Measurements from ENCODE around the gene C2CD4C.

Gene C2CD4C

DNA sequence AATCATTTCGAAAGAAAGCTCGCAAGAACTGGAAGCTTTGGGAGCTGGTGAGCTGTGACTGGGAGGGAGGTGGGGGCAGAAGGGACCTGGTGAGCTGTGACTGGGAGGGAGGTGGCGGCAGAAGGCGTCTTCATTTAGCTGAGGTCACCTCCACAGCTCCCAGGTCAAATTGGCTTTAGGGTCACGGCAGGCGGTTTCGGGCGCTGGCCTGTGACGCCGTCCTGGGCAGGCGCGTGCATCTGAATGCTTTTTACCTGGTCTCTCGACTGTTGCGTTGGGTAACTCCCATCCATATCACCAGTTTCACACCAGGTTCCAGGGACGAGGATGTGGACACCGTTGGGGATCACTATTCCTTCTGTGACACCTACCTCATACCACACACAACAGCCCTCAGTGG lies 29.2 kb downstream of the C2CD4C start:
- DNase-seq, result no peak

- DNase-seq, result no peak
These were observed 30.2 kb downstream of the C2CD4C start for GRCh38 chr19:378706-379105.

GRCh38 chr19:377801-378581 lies 31.0 kb downstream of the C2CD4C start:
- no peak for DNase-seq

- DNase-seq, result no peak
These were observed 32.9 kb downstream of the C2CD4C start for GRCh38 chr19:376111-376470.

DNA sequence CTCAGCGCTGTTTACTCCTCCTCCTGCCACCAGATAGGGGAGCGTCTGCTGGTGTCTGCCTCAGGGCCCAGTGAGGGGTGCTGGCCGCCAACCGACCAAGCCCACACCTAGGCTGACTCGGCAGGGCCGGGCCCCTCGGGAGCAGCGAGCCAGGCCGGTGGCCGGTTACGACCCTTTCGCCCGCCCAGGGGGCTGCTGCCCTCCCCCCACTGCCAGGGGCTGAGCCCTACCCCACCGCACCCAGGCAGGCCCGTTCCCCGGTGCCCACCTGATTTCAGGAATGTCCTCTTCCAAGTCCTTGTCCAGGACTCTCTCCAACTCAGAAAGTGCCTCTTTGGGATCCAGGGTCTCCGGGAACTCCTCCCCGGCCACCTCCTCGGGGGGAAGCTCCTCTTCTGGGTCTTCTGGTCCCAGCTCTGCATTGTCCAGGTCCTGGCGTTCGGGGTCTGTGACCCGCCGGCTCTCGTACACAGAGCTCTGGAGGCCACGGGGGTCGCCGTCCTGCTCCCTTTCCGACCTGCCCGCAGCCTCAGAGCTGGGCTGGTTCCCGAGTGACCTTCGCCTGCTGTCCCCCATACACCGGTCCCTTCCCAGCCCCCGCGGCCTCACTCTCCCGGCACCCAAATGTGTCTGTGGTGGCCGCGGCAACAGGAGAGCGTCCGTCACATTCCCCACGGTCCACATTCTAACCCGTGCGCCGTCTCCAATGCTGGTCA lies 33.4 kb downstream of the C2CD4C start:
- DNase-seq, result no peak

DNA sequence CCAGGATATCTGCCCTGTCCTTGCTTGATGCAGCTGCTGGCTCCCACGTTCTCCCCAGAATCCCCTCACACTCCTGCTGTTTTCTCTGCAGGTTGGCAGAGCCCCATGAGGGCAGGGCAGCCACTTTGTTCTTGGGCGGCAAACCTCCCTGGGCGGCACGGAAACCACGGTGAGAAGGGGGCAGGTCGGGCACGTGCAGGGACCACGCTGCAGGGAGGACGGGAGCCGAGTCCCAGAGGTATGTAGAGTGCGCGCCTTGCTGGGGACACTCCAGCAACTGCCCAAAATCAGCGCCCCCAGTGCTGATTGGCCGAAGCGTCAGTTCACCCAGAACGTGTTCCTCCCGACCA lies 34.1 kb downstream of the C2CD4C start:
- DNase-seq, result no peak

DNA sequence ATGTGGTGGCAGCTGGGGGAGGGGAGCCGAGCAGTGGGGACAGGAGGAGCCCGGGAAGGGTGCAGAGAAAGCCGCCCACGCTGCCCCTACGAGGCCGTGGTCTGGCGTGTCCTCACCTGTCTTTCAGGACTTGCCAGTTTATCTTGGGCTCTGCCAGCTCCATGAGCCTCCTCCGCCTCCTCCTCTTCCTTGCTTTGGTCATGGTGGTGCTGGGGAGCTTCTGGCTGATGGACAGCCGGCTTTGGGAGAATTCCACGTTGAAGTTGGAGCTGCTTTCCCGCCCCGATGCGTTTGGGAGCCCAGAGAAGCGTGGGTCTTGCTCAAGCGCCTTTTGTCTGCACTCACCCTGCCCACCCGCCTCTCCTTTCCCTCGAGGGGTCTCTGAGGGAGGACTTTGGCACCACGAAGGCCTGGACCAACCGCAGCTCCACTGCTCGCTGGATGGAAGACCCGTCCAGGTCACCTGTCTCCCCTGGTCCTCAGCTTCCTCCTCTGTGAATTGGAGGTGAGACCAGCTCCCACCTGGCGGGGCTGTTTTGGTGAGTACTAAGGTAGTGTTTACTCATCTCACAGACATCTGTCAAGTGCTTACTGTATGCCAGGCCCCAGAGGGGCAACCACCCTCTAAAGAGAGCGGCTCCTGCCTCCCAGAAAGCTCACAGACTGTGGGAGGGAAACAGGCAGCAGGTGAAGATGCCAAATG lies 34.6 kb downstream of the C2CD4C start:
- DNase-seq, result no peak

GRCh38 chr19:373391-374182 lies 35.4 kb downstream of the C2CD4C start:
- no peak for DNase-seq

- no peak for DNase-seq
These were observed 36.5 kb downstream of the C2CD4C start for GRCh38 chr19:372306-372890.

DNA sequence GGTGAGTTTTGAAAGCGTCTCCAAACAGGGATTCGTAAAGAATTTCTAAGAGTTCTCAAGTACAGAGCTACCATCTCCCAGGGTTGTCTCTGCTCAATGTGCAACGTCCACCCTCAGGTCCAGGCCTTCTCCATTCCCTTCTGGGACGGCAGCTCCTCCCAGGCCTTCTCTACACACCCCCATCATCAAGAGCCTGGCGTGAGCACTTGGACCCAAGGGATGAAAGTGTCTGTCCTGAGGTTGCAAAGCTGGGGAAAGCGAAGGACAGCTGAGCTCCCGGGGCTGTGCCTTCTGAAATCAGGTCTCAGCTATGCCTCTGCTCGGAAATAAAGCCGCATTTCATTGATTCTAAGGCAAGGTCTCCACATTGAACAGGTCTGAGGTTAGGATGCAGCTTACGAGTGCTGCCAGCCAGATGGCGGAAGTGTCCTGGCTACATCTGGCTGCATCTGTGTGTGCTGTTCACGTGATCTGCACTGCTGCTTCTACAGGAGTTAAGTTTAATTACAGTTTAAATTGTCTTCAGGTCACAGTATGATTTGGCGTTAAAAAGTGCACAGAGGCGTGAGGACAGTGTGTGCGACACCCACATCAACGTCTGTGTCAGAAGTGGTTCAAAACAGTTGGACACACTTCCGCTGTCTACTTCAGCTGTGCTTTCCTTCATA lies 37.3 kb downstream of the C2CD4C start:
- no peak for DNase-seq

GRCh38 chr19:370641-371330 lies 38.2 kb downstream of the C2CD4C start:
- DNase-seq, result no peak

GRCh38 chr19:369876-370275 lies 39.1 kb downstream of the C2CD4C start:
- no peak for DNase-seq

GRCh38 chr19:369256-369655 lies 39.7 kb downstream of the C2CD4C start:
- no peak for DNase-seq

GRCh38 chr19:368630-369024 lies 40.3 kb downstream of the C2CD4C start:
- DNase-seq, result no peak

- no peak for DNase-seq
These were observed 40.9 kb downstream of the C2CD4C start for GRCh38 chr19:367963-368629.

DNA sequence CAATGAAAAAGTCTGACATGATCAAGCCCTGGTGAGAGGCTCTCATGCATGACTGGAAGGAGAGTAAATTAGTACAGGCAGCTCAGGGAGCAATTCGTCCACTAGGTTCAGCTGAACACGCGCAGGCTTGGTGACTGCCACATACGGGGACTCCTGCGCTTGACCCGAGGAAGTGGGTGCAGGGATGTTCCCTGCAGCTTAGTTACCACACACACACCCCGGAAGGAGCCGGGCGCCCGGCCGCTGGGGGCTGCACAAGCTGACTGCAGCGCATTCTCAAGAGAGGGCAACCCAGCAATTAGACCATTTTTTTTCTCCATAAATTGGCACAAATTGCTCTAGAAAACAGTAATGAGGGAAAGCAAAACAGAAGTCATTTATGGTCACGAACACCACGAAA lies 41.4 kb downstream of the C2CD4C start:
- no peak for DNase-seq

DNA sequence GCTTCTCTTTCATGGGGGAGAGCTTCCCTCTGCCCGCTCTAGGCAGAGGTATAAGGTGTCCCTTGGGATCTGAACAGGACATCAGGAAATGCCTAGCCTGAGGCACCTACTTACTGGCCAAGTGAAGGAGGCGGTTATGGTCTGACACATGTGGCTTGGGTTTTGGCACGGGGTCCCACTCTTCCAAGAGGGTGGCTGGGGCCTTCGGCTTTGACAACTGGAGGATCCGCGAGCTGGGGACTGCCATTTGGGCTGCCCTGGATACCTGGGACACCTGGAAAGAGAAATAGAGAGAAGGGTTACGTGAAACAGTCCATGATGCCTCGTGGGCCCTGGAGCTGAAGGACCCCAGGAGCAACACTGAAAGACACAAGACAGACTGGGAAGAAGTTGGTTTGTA lies 42.0 kb downstream of the C2CD4C start:
- DNase-seq, result no peak

DNA sequence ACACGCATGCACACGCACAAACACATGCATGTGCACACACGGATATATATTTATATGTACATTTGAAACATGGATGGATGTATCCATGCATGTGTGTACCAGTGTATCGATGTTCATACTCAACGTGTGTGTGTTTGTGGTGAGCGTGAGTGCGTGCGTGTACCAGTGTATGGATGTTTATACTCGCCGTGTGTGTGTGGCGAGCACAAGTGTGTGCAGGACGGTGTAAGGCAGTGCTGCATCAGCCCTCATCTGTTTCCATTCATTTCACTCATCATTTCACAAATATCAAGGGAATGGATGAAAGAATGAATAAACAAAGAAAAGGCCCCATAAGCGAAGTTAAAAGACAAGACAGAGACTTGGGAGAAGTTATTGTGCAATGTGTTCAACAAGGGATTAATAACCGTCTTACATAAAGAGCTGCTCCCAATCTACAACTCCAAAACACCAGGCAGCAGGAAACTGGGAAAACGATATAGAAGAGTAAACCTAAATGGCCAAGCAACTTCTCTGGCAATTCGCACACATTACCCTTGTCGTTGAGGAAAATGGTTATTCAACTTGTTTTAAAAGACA lies 42.7 kb downstream of the C2CD4C start:
- no peak for DNase-seq

DNA sequence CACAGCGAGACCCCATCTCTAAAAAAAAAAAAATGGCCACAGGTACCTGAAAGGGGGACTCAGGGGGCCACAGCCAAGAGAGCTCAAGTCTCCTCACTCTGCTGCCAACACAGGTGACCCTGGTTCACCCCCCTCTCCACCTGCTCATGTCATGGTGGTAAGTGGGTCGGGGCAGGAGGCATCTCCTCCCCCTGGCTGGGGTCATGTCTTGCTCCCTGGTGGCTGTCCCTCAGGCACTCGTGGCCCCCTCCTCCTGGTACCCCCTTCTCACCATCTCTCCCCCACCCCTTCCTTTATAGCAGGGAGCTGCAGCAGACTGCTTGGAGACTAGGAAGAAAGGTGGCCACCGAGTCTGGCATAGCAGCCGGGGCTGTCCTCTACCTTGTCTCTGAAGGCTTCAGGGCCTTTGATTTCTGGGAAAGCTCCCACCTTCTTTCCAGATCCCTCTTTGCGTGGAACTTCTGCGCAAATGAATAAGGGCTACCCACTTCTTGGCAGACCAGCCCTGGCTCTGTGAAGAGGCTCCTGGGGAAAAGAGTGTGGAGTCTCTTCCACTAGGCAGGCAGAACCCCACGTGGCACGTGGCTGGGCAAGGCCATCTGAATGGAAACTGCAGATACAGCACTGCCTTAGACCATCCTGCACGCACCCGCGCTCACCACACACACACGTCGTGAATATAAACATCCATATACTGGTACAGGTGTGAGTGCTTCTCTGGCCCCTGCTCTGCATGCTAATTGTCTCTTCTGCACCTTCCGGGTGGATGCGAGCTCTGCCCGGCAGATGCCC lies 44.3 kb downstream of the C2CD4C start:
- DNase-seq, result no peak

DNA sequence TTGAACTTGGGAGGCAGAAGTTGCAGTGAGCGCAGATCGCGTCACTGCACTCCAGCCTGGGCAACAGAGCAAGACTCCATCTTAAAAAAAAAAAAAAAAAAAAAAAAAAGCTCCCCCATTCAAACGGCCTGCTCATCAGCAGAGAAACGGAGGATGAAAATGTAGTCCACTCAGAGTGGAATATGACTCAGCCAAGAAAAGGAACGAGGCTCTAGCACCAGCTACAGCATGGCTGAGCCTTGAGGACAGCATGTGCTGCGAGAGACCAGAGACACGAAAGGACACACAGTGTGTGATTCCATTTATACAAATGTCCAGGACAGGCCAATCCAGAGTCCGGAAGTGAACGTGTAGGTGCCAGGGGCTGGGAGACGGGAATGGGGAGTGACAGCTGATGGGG lies 46.3 kb downstream of the C2CD4C start:
- DNase-seq, result no peak

Measured in activated CD4-positive, alpha-beta T cell treated with anti-CD3 and anti-CD28 coated beads, Interleukin-2, Interleukin-6, amounts not matched to agents 100 ng/mL and 50 ng/mL, durations not matched to agents 16 hours and 8 hours (primary cell).